SK-MEL-5 (cell line): ENCODE data around the gene RNU6-1. TPM values are rescaled to one million over a fixed set of nuclear protein-coding genes. Genes with fewer than 3 reads are reported as not detected.

Experiments
- DNase-seq: peaks from one replicate; pipeline ENCODE4 v3.0.0-alpha.2; 2016; ENCODE audit warnings: low read depth, low spot score
- in situ Hi-C: cut with HindIII; loops from 2 replicates; pipeline ENCODE4 v1.10.0; 2016; ENCODE audit warnings: low sequenced_read_pairs, high pct_unique_total_duplicates, low pct_unique_long_range_greater_than_20kb
- polyA plus RNA-seq, 2 experiments: library from polyadenylated mRNA; depleted of rRNA; stranded (reverse); fragments of >200 nt; gene quantifications; 2 replicates each; pipeline ENCODE4 v1.2.3, GENCODE V29; 2015
- total RNA-seq: library from RNA; depleted of rRNA; stranded (reverse); fragments of >200 nt; shearing (Covaris generic); gene quantifications from 2 replicates; pipeline ENCODE4 v1.2.3, GENCODE V29; 2014; rRNA removed

The RNU6-1 gene
- not detected in 2 replicates for total RNA-seq
- polyA plus RNA-seq (2015; cell fraction: cytosol; rRNA removed), result not detected in 2 replicates
- not detected in 2 replicates for polyA plus RNA-seq (2015; cell fraction: nucleus; rRNA removed)

DNA sequence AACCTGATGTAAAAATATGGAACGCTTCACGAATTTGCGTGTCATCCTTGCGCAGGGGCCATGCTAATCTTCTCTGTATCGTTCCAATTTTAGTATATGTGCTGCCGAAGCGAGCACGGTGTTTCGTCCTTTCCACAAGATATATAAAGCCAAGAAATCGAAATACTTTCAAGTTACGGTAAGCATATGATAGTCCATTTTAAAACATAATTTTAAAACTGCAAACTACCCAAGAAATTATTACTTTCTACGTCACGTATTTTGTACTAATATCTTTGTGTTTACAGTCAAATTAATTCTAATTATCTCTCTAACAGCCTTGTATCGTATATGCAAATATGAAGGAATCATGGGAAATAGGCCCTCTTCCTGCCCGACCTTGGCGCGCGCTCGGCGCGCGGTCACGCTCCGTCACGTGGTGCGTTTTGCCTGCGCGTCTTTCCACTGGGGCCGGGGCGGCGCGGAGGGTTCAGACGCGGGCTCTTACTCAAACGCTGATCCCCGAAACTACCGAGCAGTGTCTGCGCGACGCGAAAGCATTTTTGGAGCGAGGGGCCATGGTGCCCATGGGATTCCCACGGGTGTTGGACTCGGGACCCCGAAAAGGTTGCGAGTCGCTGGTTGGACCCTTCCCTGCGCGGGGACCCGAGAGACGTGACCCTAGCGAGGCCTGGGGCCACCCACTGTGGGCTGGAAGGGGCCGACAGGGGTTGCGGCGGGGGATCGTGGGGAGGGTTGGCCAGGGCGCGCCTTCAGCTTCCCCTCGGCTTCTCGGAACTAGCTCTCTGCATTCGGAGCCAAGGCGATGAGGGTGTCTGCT is at the start of gene RNU6-1:
TSS of gene RNU6-1 (minus strand) at position 117 of the 820 bp plus-strand sequence.
- DNase-seq, result peak; percentile 90
- in situ Hi-C loops, result no loop called here

DNA sequence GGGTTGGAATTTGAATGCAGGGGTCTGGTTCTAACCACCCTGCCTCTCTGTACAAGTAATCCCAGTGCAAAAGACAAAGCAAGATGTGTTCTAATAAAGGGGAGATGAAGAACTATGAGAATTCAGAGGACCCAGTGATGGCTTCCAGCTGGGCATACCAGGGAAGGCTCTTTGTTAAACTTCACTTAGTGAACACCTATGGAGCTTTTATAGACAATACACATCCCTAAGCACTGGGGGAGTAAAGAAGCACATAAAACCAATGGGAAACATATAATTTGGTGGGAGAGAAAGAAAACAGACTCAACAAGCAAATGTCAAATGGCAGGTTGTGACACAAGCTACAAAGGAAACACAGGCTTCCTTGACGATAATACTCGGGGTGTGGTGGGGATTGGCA is 47.9 kb upstream of the RNU6-1 start:
- DNase-seq, result no peak
- in situ Hi-C loops, result no loop called here

DNA sequence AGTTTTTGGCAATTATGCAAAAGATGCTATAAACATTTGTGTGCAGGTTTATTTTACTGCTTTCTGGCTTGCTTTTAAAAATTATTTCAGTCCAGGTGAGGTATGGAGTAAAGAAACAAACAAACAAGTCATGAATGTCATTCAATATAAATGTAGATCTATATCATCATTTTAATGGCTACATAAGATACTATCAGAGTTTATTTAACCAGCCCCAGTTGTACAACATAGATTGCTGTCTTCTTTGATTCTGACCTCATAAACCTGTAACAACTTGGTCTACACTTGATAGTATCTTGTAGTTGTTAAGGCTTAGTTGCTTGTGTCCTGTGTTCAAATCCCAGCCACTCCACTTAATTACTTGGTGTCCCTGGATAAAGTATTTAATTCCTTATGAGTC is 46.0 kb upstream of the RNU6-1 start:
- in situ Hi-C loops, result no loop called here
- no peak for DNase-seq

GRCh38 chr15:67885175-67885523 is 45.3 kb upstream of the RNU6-1 start:
- in situ Hi-C loops, result no loop called here
- DNase-seq, result no peak

DNA sequence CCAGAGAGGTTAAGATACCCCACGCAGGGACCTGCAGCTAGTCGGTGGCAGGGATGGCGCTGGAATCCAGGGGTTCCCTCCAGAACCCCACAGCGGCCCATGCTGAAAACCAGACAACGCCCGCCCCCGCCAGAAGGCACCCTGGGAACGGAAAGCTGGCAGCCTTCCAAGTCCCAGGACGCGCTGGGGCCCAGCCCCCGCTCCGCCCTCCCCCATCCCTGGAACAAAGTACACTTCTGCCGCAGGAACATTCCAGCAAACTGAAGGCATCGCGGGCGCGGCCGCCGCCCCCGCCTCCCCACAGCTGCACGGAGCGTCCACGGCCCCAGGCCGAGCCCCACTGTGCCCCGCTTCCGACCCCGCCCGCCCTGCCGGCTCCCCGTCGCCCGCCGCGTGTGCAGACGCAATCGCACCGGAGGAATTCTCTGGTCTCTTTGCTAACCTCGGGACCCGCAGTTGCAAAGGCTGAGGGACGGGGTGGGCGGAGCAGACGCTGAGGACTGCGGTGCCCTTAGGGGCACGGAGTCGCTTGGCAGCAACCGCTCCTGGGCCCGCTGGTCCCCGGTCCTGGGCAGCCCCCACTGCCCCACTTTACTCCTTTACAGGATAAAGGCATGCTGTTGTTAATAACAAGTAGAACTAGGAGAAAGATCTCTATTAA is 44.8 kb upstream of the RNU6-1 start:
- DNase-seq, result peak; percentile 65
- in situ Hi-C loops, result no loop called here

- in situ Hi-C loops, result no loop called here
- no peak for DNase-seq
These were observed 44.2 kb upstream of the RNU6-1 start for GRCh38 chr15:67884009-67884408.

- in situ Hi-C loops, result no loop called here
- DNase-seq, result no peak
These were observed 43.5 kb upstream of the RNU6-1 start for GRCh38 chr15:67883234-67883773.

DNA sequence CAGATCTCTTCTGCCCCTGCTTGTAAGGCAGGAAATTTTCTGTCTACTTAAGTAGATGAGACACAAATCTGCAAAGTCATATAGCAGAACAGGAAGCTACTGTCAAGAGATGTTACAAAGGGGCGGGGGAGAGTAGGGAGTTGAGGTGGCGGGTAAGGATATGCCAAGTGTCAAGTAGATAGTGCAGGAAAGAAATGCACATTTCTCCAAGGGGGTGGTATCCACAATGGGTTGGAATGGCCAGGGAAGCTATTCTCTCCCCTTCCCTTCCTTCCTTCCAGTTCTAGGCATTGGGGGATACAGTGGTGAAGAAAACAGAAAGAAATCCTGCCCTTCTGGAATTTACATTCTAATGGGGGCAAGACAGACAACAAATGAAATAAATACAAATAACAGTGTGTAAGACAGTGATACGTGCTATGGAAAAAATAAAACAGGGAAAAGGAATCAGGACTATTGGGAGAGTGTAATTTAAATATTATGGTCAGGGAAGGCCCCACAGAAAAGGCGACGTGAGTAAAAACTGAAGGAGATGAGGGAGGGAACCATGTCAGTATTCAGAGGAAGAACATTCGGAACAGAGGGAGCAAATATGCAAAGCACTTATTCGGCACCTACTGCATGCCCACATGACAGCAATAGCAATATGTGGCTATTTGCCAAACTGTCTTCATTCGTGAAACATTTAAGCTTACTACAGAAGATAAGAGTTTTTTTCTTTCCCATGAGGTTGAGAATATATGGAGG is 42.8 kb upstream of the RNU6-1 start:
- DNase-seq, result peak; percentile 44
- in situ Hi-C loops, result no loop called here

- in situ Hi-C loops, result no loop called here
- DNase-seq, result no peak
These were observed 40.9 kb upstream of the RNU6-1 start for GRCh38 chr15:67880651-67881182.

GRCh38 chr15:67879440-67880129 is 39.7 kb upstream of the RNU6-1 start:
- no peak for DNase-seq
- in situ Hi-C loops, result no loop called here

GRCh38 chr15:67878712-67879206 is 38.9 kb upstream of the RNU6-1 start:
- in situ Hi-C loops, result no loop called here
- no peak for DNase-seq

- in situ Hi-C loops, result loop anchor here (25.0 kb wide), 1 partner anchor 289 kb away; no protein-coding TSS in a partner anchor
- peak; percentile 26 for DNase-seq
These were observed 33.9 kb upstream of the RNU6-1 start for GRCh38 chr15:67873777-67874176.

GRCh38 chr15:67870868-67871408 is 31.1 kb upstream of the RNU6-1 start:
- in situ Hi-C loops, result loop anchor here (25.0 kb wide), 1 partner anchor 291 kb away; no protein-coding TSS in a partner anchor
- DNase-seq, result no peak

GRCh38 chr15:67869701-67870100 is 29.9 kb upstream of the RNU6-1 start:
- DNase-seq, result no peak
- in situ Hi-C loops, result loop anchor here (25.0 kb wide), 1 partner anchor 293 kb away; no protein-coding TSS in a partner anchor

GRCh38 chr15:67865766-67866165 is 25.9 kb upstream of the RNU6-1 start:
- DNase-seq, result no peak
- in situ Hi-C loops, result loop anchor here (25.0 kb wide), 1 partner anchor 297 kb away; no protein-coding TSS in a partner anchor

- no peak for DNase-seq
- in situ Hi-C loops, result loop anchor here (25.0 kb wide), 1 partner anchor 297 kb away; no protein-coding TSS in a partner anchor
These were observed 25.5 kb upstream of the RNU6-1 start for GRCh38 chr15:67865331-67865730.
